Neural crest cell (in vitro differentiated cells): ENCODE measurements around the gene ERC1. TPM values are rescaled to one million over a fixed set of nuclear protein-coding genes. Genes with fewer than 3 reads are reported as not detected.
A peak's percentile ranks its signal among the peaks of the same experiment; 100 is the strongest.

Source experiments
- DNase-seq: peaks from one replicate; pipeline ENCODE4 v3.0.0; 2021; ENCODE audit warnings: low read depth, mixed read lengths, low spot score
- H3K27ac Mint-ChIP-seq: one replicate; pipeline ENCODE4 v1.8.0; 2021; ENCODE audit warnings: mild to moderate bottlenecking, mixed read lengths; ENCODE audit not compliant: unreplicated experiment
- H3K27me3 Mint-ChIP-seq: 2 replicates; pipeline ENCODE4 v1.8.0; 2021; ENCODE audit warnings: low read depth, mild to moderate bottlenecking, mixed read lengths
- H3K36me3 Mint-ChIP-seq: 2 replicates; pipeline ENCODE4 v1.8.0; 2021; ENCODE audit warnings: low read depth, mild to moderate bottlenecking, mixed read lengths
- H3K4me1 Mint-ChIP-seq: 2 replicates; pipeline ENCODE4 v1.8.0; 2021; ENCODE audit warnings: mixed read lengths
- H3K4me3 Mint-ChIP-seq: one replicate; pipeline ENCODE4 v1.8.0; 2021; ENCODE audit warnings: mild to moderate bottlenecking, mixed read lengths
- H3K9me3 Mint-ChIP-seq: 2 replicates; pipeline ENCODE4 v1.8.0; 2021; ENCODE audit warnings: mixed read lengths
- total RNA-seq: library from RNA; stranded (reverse); gene quantifications from 2 replicates; pipeline ENCODE4 v1.2.1, GENCODE V29; 2021
- TF ChIP-seq, protein P1 (sequence below): fragments of 200-600 bp; sonication (generic); conservative IDR thresholded peaks from 2 replicates; pipeline ENCODE4 v1.5.0; 2021; ENCODE audit warnings: antibody characterized with exemption, mild to moderate bottlenecking

The ERC1 gene
- total RNA-seq, 1 donor from 2014 or later: 38.9 TPM

DNA sequence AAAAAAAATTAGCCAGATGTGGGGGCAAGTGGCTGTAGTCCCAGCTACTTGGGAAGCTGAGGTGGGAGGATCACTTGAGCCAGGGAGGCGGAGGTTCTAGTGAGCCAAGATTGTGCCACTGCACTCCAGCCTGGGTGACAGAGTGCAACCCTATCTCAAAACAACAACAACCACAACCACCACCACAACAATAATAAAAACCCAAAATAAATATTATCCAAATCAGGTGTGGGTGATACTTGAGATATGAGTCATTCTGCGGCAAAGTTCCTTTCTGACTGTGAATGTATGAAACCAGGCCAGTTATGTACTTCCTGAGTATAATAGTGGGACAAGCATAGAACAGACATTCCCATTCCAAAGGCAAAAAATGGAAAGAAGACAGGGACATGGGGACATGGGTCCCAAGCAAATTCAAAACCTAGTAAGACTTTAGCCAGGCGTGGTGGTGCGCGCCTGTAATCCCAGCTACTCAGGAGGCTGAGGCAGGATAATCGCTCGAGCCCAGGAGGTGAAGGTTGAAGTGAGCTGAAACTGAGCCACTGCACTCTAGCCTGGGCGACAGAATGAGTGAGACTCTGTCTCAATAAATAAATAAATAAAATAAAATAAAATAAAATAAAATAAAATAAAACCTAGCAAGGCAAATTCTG is 9.7 kb upstream of the ERC1 start:
- Mint-ChIP-seq H3K36me3 (no peaks in the 10 kb centered on the region), H3K27me3 (no peaks in the 10 kb centered on the region), H3K4me1 (no peaks in the 10 kb centered on the region), H3K27ac (no peak overlapping the region), H3K9me3 (no peaks in the 10 kb centered on the region), H3K4me3 (no peak overlapping the region)
- no peak for DNase-seq
- TF ChIP-seq, protein P1, sequence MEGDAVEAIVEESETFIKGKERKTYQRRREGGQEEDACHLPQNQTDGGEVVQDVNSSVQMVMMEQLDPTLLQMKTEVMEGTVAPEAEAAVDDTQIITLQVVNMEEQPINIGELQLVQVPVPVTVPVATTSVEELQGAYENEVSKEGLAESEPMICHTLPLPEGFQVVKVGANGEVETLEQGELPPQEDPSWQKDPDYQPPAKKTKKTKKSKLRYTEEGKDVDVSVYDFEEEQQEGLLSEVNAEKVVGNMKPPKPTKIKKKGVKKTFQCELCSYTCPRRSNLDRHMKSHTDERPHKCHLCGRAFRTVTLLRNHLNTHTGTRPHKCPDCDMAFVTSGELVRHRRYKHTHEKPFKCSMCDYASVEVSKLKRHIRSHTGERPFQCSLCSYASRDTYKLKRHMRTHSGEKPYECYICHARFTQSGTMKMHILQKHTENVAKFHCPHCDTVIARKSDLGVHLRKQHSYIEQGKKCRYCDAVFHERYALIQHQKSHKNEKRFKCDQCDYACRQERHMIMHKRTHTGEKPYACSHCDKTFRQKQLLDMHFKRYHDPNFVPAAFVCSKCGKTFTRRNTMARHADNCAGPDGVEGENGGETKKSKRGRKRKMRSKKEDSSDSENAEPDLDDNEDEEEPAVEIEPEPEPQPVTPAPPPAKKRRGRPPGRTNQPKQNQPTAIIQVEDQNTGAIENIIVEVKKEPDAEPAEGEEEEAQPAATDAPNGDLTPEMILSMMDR: no peak

DNA sequence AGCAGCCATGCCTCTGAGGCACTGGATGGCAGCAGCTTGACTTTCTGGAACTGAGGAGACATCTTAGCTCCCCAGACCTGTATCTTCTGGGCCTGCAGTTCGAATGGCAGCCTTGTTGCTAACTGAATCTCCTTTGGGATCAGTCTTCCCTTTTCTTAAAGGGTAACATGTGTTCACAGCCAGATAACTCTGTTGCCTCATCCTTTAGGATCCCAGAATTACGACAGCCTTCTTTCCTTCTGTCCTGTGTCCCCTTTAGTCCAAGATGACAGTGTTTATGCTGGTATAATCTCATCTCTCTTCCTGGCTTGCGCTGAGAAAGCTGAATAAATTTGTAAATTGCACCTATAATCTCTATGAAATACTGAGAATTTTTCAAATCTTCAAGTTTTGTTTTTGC is 9.1 kb upstream of the ERC1 start:
- Mint-ChIP-seq H3K27ac (no peak overlapping the region), H3K36me3 (no peaks in the 10 kb centered on the region)

DNA sequence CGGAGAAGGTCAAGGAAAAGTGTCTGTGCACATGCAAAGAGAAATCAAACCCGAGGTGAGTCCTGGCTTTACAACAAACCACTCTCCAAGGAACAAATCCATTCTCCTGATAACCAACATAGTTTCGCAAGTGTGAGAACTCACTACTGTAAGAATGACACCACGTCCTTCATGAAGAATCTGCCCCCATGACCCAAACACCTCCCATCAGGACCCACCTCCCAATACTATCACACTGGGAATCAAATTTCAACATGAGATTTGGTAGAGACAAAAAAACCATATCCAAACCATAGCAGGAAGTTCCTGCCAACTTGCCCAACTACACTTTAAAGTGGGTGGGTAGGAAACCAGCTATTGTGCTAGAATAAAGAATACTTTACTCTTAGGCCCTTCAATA is 2.4 kb upstream of the ERC1 start:
- TF ChIP-seq, protein P1: no peak
- DNase-seq: no peak
- H3K4me1 Mint-ChIP-seq: peaks cover 37% of the 10 kb centered on the region
- no peaks in the 10 kb centered on the region for H3K9me3 Mint-ChIP-seq
- H3K4me3 Mint-ChIP-seq: peak overlapping the region; percentile 91
- no peaks in the 10 kb centered on the region for H3K36me3 Mint-ChIP-seq
- H3K27ac Mint-ChIP-seq: no peak overlapping the region
- peaks cover 22% of the 10 kb centered on the region for H3K27me3 Mint-ChIP-seq

More for the DNA sequence above, 9.1 kb upstream of the ERC1 start:
- TF ChIP-seq, protein P1: no peak
- no peak for DNase-seq
- Mint-ChIP-seq H3K4me3 (no peak overlapping the region), H3K9me3 (no peaks in the 10 kb centered on the region), H3K27me3 (no peaks in the 10 kb centered on the region), H3K4me1 (no peaks in the 10 kb centered on the region)

DNA sequence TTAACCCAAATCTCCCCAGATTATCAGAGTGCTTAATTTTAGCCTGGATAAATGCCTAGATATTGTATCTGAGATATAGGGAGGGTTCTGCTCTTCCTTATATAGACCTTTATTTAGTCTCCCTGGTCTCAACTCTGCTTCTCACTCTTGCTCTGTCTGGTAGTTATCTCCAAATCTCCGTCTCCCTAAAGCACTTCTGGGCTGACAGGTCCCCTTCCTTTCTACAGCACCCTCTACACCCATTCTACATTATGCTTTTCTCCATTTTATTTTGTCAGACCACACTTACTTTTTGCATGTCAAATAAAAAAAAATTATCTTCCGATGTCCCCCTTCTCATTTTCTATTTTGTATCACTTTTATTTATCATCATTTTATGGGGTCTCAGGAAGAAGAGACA is 2.0 kb upstream of the ERC1 start:
- peaks cover 22% of the 10 kb centered on the region for H3K27me3 Mint-ChIP-seq
- DNase-seq: no peak
- H3K9me3 Mint-ChIP-seq: no peaks in the 10 kb centered on the region
- H3K4me1 Mint-ChIP-seq: peaks cover 37% of the 10 kb centered on the region
- no peaks in the 10 kb centered on the region for H3K36me3 Mint-ChIP-seq
- TF ChIP-seq, protein P1: no peak
- no peak overlapping the region for H3K27ac Mint-ChIP-seq
- peak overlapping the region; percentile 91 for H3K4me3 Mint-ChIP-seq

DNA sequence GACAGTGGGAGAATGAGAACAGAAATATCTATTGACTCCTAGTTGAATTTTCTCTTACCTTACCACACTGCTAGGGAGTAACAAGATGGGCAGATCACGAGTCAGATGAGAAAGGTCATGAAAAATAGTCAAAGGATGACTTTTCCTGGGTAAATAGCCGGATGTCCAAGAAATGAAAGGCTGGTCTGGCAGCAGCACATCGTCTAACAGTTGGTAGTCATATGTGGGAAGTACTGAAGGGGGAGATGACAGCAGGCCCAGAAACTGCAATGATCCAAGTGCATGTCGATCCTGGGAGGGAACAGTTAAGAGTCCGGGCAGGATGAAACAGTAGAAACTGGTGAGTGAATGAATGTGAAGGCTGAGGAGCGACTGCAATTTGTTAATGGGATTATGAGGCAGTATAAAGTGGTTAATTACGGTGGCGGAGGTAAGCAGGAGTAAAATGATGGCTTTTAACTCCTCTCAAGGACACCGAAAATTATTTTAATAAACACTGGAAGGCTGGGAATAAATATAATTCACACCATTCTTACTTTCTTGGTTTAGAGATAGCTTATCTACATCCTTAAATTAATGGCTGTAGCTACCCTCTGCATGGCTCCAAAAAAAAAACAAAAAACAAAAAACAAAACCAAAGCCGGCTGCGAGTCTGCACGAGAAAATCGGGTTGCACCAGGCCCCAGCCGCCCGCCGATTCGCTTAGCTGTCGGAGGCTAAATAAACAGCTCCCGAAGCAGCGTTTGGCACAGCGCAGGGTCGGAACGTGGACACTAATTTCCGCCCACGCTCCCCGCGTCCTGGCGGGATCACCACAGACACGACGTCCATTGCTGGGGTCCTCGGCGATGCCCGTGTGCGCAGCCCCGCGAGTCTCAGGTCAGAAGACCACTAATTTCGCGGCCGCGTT is 1.0 kb upstream of the ERC1 start:
- no peak for DNase-seq
- Mint-ChIP-seq H3K27me3 (peaks cover 22% of the 10 kb centered on the region), H3K4me3 (peak overlapping the region; percentile 91), H3K4me1 (peaks cover 37% of the 10 kb centered on the region), H3K9me3 (no peaks in the 10 kb centered on the region), H3K27ac (peak overlapping the region; percentile 85), H3K36me3 (no peaks in the 10 kb centered on the region)
- TF ChIP-seq, protein P1: no peak
